Dedifferentiated amniotic fluid mesenchymal stem cell (primary cell): ENCODE data around the gene SMAD3.

ENCODE experiments used
- DNase-seq: peaks from one replicate; pipeline ENCODE4 v3.0.0-alpha.2; 2016; ENCODE audit errors: extremely low spot score

SMAD3 gene

DNA sequence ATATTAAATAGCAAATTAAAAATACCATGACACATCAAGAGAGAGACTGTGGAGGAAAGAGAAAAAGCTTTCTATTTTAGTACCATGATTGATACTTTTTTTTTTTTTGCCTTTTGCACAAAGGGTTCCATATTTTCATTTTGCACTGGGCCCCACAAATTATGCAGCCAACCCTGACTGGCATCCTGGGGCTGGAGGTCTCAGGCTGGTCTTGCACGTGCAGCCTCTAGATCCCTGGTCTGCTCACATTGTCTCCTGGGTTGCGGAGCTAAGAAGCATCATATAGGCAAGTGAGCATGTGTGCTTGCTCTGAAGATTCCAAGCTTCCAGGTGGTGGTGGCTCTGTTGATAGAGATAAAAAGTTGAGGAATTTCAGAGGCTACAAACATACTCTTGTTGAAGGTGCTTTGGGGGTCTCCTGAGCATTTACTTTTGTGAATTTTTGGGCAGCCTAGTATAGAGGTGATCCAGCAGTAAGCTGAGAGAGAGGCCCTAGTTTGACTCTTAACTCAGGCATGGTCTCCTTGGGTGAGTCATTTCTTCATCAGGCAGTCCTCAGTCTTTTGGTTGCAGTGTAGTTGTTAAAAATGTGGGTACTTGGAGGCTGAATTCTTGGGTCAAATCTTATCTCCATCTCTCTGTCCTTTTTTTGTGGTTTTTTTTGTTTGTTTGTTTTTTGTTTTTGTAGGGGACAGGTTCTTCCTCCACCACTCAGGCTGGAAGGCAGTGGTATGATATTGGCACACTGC lies 31.3 kb downstream of the SMAD3 start:
- DNase-seq = no peak

DNA sequence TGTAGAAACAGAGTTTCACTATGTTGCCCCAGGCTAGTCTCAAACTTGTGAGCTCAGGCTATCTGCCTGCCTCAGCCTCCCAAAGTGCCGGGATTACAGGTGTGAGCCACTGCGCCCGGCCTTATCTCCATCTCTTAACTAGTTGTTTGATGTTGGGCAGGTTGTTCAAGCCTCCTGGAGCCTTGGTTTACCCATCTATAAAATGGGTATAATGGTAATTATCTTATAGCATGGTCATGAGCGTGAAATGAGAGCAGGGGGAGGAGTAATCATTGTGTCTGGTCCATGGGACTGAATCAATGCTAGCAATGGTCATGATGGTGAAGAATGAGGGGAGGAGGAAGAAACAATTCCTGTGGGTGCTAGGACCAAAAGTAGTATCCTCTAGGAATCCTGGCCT lies 32.0 kb downstream of the SMAD3 start:
- DNase-seq = no peak

DNA sequence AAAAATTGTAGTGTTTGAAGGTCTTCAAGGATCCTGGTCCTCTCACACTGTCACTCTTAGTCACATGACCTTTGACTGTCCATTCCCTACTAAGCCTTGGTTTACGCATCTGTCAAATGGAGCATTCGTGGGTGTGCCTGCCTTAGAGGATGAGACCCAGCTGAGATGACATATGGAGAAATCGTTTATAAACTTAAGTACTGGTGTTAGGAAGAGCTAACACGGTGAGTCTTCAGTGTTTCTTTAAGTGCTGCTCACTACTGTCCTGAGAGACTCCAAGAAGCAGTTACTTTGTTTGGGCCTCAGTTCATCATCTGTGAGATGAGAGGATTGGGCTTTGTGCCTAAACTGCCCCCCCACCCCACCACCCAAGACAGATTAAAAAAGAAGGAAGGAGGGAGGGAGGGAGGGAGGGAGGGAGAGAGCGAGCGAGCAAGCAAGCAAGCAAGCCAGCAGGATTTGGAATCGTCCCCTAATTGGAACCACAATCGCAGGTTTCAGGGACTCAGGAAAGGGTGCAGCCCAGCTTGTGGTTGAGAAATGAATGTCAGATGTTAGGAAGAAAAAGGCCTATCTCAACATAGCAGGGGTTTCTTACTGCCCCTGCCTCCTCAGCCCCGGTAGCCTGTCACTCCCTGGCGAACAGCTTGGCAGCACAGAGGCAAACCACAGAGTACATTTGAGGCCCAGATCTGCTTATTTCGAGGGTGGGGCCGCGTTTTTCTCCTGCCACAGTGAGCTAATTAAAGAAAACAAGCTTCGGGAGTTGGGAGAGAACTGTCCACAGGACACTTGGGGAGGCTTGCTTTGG lies 32.7 kb downstream of the SMAD3 start:
- DNase-seq = peak; percentile 85

DNA sequence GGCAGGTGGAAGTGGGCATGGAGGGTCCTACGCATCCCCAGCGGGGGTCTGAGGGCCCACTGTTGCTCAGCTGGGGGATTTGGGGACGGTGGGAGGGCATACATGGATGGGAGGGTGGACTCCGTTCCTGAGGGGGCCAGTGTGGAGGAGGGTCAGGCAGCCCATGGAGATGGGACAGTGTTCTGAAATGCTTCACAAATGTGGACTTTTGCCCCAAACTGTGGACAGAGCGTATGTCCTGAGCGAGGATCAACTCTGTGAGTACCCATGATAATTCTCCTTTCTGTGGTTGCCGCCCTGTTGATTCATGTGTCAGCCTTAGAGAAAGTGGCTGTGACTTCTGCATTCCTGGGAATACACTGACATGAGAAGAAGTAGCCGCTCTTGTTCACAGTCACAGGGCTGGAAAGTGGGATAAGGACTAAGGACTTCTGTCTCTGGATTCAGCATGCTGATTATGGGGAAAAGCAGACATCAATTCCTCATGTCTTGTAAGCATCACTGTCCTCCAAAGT lies 33.4 kb downstream of the SMAD3 start:
- DNase-seq = no peak

DNA sequence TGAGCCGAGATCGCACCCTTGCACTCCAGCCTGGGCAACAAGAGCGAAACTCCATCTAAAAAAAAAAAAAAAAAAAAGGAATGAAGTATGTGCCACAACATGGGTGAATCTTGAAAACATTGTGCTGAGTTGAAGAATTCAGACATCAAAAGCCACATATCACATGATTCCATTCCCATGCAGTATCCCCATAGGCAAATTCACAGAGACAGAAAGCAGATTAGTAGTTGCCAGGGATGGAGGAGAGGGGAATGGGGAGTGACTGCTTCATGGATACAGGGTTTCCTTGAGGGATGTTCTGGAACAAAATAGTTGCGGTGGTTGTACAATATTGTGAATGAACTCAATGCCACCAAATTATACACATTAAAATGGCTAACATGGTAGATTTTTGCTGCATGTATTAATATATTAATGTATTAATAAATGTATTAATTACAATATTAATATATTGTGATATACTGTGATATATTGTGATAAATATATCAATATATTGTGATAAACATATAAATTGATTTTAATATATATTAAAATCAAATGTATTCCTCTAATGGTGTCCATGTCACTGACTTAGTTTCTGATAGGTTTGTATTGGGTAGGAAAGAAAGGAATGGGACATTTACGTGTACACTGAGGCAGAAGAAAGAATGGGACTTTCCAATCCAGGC lies 34.9 kb downstream of the SMAD3 start:
- no peak for DNase-seq

DNA sequence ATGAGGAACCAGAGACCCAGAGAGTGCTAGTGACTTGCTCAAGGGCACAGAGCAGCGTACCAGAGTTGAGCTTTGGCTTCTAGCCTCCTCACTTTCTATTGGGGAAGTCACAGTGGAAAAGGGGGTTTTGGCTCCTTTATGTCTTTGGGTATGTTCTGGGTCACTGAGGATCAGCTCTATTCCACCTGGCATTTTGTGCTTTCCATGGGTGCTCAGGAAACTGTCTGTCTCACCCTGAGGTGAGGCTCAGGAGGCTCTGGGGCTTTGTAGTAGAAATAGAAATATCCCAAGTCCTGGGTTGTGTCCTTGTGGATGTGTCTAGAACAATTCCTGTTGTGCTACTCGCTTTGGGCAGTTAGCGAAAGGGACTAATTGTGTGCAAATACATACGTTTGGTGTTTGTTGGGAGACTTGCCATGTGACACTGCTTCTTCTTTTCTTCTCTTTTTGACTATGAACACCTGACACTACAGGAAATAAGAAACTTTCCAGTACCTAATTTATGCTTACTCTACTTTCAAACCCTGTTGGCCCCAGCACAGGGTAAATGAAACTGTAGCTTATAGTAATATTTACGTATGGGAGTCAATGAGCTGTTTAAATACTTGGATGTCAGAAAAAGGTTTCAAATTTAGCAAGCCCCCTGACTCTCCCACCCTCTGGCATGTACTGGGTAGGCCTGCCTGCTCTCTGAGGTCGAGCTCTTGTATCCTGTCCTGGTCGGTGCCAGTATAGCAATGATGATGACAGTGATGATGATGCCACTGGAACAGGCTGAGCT lies 35.6 kb downstream of the SMAD3 start:
- no peak for DNase-seq

DNA sequence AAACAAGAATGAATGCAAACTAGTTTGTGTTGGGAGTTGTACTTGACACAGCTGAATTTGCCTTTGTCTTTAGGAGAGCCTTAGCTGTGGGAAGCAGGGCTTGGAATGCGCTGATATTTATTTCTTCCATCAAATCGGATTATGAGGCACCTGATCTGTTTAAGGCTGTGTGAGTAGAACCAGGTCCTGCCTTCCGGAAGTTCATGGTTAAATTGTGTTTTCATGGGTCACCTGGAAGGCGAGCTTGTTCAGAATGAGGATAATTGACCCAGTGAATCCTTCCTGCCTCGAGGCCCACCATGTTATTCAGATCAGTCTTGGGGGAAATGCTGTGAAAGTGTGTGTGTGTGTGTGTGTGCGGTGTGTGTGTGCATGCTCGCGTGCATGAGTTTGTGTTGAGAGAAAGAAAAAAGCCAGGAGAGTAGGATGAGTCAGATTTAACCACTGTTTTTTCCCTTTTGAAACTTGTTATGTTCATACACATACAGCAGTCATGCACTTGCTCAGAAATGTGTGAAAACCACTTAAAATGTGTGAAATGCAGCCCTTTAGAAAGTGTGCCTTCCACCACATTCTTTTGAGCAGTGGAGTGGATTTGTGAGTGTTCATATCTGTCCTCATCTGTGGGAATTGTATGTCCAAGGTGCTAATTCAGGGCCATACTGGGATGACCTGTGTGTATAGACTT lies 36.7 kb downstream of the SMAD3 start:
- DNase-seq = no peak

DNA sequence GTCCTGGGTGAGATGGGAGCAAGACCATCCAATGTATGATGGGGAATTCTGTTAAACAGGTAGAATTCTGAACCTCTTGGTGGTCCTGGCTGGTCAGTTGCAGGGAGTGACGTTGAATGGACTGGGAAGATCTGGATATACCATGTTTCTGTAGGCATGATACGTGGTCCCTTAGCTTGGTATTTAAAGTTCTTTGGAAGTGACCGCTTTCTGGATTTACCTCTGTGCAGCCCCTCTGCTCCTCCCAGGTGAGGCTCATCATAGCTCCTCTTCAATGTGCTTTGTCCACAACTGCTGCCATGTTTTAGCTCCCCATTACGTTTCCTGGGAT lies 37.2 kb downstream of the SMAD3 start:
- DNase-seq = no peak

DNA sequence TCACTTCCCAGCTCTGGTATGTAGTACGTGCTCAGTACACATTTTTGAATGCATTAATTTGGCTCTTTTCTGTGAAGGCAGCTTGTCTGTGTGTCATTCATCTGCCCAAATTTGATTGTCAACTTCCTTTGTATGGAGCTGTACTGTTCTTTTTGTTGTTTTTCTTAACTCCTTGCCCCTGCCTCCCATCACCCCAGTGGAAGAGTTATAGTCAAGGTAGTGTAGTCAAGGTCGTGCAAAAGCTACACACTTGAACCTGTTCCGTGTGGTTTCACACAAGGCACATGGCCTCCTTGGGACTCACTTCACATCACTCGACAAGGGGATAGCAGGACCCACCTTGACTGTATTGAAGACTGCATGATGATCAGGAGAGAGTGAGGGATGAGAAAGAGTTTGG lies 37.6 kb downstream of the SMAD3 start:
- DNase-seq = no peak

DNA sequence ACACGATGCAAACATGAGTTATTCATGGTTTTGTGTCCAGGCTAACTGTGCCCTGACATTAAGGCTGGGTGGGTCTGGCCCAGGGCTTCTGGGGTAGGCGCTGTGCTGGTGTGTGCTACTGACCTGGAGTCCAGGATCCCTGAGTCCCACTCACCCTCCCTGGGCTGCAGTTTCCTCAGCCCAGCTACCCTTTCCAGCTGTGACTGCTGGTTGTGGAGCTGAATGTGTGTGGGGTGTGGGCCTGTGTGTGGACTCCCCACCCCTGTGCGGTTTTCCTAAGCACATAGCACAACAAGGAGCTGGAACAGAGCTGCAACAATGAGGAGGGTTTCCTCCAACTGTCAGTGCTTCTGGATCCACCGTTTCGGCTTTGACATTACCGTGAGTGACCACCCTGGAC lies 38.0 kb downstream of the SMAD3 start:
- no peak for DNase-seq

DNA sequence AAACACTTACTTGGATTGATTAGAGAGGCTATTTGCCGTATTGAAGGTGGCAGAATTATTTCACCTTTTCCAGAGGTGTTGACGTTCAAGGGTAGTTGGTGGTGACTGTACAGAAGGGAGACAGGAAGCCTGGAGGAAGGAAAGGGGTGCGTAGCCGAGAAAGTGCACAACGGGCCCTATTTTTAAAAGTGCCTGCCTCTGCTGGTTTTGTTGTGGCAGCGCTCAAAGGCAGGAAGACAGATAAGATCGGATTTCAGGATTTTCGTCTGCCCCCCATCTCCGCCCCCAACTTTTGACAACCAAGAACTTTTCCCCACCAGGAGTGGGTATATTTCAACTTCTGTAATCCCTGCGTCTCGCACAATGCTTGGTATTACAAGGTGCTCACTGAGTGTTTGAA lies 38.5 kb downstream of the SMAD3 start:
- DNase-seq = no peak

DNA sequence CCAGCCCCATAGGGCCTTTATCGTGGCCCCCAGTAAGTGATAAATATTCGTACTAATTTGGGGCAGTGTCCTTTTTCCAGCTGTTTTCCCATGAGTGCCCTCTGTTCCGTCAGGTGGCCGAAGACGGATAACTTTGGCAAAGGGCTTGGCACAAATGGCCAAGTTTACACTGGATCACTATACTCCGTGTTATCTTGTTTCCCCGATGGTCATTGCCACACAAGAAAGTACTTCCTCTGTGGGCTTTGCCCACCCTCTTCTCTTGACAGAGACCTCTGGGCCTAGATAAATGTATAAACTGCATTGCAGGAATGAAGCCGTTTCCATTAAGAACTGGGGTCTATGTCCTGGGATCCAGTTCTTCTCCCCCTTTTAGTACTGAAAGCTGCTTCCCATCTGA lies 39.1 kb downstream of the SMAD3 start:
- DNase-seq = no peak

DNA sequence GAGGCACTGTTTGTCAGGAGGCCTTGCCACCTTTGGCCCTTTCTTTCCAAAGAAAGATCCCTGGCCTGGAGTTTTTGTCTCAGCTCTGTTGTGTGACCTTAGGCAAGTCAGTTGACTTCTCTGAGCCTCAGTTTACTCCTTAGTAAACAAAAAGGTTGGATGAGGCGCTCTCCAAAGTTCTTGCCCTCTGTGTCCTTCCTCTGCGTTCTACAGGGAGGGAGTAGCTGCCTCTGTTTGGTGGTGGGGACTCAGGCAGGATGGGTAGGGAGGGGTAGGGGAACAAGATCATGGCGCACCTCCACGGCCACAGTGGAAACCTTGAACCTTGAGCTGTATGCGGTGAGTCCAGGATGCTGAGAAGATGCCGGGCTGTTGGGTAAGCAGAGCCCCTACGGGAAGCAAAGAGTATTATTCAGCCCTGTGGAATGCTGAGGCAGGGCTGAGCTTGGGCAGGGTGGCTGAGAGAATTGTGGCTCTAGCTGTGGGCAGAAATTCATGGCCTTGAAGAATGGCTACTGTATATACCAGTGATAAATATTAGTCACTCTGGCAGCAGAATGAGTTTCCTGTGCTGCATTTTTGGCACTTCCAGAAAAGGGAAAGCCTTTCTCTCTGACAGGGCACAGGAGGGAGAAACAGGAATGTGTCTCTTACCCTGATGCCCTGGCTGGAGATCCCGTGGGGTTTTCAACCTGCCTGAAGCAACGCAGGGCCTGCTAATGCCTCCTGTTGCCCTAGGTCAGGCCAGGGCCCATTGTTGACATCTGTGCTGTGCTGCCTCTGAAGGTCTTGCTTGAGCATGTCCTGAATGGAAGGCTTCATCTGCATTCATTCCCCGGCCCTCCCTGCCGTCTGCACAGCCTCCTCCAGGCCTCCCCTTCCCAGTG lies 39.9 kb downstream of the SMAD3 start:
- peak; percentile 87 for DNase-seq

DNA sequence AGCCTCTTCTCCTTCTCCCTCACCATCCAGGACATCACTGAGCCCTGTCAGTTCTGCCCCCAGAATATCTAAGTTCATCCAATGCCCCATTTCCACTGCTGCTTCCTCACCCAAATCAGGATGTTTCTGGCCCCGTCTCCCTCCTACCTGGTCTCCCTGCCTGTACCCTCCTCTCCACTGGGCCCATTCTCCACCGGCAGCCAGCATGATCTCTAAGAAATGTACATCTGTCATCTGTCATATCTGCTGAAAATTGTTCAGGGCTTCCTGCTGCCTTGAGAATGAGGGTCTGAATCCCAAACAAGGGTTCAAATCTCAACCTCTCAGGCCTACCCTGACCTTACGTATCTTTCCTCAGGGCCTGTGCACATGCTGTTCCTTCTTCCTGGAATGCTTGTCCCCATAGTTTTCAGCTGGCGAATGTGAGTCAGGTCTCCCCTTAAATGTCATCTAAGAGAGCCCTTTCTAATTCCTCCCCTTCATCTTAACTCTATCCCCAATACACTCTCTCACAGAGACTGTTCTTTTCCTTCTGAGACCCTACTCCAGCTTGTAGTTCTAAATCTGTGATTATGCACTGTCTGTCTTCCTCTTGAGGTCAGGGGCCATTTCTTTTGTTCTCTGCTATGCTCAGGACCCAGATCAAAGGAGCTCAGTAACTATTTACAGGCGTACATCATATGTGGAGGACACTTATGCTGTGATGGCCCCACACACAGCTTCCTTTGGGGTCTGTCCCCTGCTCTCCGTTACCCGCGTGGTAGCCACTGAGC lies 40.8 kb downstream of the SMAD3 start:
- no peak for DNase-seq

DNA sequence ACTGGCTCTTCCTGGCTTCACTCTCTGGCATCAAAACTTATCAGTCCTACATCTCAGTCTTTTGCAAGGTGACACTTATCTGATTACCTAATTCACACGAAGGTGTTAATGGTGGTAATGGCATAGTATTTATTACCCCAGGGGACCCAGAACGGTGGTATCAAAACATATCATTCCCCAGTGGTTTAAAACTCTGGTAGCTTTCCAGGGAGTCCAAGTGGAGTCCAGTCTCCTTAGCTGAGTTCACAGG lies 41.3 kb downstream of the SMAD3 start:
- DNase-seq = no peak

DNA sequence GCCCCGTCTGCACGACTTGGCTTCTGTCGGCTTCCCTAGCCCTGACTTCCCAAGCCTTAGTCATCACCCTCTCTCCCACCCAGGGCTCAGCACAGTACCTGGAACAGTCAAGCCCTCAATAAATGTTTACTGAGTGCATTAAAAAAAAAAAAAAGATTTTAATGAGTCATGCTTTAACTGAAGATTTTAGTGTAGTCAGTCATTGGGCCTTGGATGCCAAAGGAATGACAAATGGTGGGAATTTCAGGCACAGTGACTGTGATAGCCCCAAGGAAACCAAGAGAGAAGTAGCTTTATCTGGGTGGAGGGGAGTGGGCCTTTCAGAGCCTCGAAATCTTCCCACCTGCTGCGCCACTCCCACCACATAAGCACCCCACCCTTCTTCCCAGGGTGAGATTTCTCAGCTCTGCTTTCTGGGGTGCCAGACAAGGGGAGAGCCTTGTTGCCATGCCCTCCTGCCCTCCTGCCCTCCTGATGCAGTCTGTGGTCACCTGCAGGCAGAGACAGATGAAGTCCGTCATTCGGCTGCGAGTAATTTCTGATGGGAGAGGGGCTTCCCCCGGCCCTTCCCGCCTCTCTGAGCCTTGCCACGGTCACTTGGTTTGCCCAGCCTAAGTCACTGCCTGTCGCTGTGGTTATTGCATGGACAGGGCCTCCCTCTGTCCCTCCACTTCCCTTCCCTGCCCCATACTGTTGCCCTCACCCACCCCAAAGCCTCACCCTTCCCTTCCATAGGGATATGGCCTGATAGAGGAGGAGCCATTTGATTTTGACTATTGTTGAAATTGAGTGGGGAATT lies 41.8 kb downstream of the SMAD3 start:
- DNase-seq = peak; percentile 77

DNA sequence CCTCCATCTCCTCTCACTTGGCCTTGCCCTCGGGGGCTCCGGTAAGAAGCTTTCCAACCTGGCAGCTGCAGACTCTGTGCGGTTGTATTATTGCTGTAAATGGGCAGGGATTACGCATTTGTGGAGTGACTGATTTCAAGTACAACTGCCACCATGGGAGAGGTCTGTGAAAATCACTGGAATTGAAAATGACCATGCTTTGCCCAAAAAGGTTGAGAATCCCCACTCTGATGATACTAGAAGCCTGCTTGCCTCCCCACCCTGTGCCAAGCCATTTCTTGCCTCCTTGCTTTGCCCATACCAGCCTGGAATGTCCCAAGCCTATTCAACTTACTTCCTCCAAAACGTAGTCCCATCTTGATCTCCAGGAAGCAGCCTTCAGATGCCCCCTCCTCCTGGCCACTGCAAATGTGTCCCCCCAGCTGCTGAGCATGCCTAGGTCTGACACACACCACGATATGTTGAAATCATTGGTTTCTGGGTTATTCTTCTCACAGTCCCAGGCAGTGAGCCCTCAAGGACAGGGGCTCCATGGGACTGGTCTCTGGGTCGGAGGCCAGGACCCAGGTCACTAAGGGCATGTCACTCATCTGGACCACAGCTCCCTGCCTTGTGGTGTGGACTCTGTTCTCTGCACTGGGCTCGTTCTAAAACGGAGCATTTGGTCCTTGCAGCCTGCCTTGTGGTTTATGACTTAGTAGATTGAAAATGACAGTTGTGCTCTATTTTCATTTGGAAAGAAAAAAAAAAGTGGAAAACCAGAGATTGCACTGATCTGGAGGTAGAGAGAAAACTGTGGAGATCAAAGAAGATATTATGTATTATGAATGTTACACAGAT lies 42.9 kb downstream of the SMAD3 start:
- DNase-seq = no peak
